Measurements from ENCODE around the gene SMU1. TPM values are rescaled to one million over a fixed set of nuclear protein-coding genes. Genes with fewer than 3 reads are reported as not detected.
A peak's percentile ranks its signal among the peaks of the same experiment; 100 is the strongest.

SMU1 gene
- total and polyA plus RNA-seq, 2 donors from 2014 or later, result 12.8 to 22.0 TPM

GRCh38 chr9:33049680-33050361 lies 26.7 kb downstream of the SMU1 start:
- Histone ChIP-seq H3K36me3 (ENCODE audit: control insufficient read depth in 2 of 3, insufficient read depth in 3 of 3, low read length in 3 of 3) (peaks cover 13 to 36% (median 19%) of the 10 kb centered on the region in 3 donors), H3K9ac (ENCODE audit: low read length in 3 of 3) (no peak overlapping the region), H3K27me3 (ENCODE audit: control insufficient read depth, insufficient read depth, low read length) (no peaks in the 10 kb centered on the region), H3K4me3 (ENCODE audit: low read length in 3 of 3) (no peak overlapping the region), H3K27ac (ENCODE audit: low read depth in 2 of 2, low read length in 2 of 2) (no peak overlapping the region), H3K9me3 (ENCODE audit: control insufficient read depth in 2 of 3, insufficient read depth in 1 of 3, low read length in 3 of 3) (no peaks in the 10 kb centered on the region), H3K4me1 (ENCODE audit: control insufficient read depth in 2 of 3, insufficient read depth in 2 of 3, low read depth in 1 of 3, low read length in 3 of 3) (no peaks in the 10 kb centered on the region)
- no peak for TF ChIP-seq CTCF (IDR thresholded peaks at IDR 0.05; ENCODE audit: borderline replicate concordance, extremely low read depth, insufficient read depth)
- no peak for FAIRE-seq
- intact Hi-C loops (cut with DNase I), result no loop called here
- no peak for DNase-seq

DNA sequence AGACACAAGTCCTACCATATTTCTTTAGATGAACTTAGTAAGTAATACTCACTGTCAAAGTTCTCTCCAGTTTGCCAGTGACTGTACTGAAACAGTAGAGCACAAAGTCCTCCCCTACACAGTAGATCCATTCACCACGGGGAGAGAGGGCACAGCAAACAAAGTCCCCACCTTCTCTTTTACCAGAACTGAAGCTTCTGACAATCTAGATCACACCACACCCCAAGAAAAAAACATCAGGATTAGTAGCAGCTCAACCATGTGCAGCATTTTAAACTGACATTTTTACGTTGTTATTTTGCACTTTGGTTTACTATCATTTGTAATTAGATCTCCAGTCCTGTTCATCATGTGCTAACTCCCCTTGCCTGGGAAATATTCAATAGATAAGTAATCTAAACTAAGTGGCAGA lies 28.4 kb downstream of the SMU1 start:
- Histone ChIP-seq H3K36me3 (ENCODE audit: control insufficient read depth in 2 of 3, insufficient read depth in 3 of 3, low read length in 3 of 3) (peaks cover 13 to 29% (median 13%) of the 10 kb centered on the region in 3 donors), H3K9ac (ENCODE audit: low read length in 3 of 3) (no peak overlapping the region), H3K9me3 (ENCODE audit: control insufficient read depth in 2 of 3, insufficient read depth in 1 of 3, low read length in 3 of 3) (no peaks in the 10 kb centered on the region), H3K27me3 (ENCODE audit: control insufficient read depth, insufficient read depth, low read length) (no peaks in the 10 kb centered on the region), H3K4me3 (ENCODE audit: low read length in 3 of 3) (no peak overlapping the region), H3K27ac (ENCODE audit: low read depth in 2 of 2, low read length in 2 of 2) (no peak overlapping the region), H3K4me1 (ENCODE audit: control insufficient read depth in 2 of 3, insufficient read depth in 2 of 3, low read depth in 1 of 3, low read length in 3 of 3) (peaks cover 0 to 6% (median 0%) of the 10 kb centered on the region in 3 donors)
- intact Hi-C loops (cut with DNase I), result no loop called here
- DNase-seq (peak in 1 of 5 donors; percentile 22), FAIRE-seq (no peak)
- no peak for TF ChIP-seq CTCF (IDR thresholded peaks at IDR 0.05; ENCODE audit: borderline replicate concordance, extremely low read depth, insufficient read depth)

- peaks cover 5 to 15% (median 9%) of the 10 kb centered on the region in 3 donors for H3K36me3 ChIP-seq (ENCODE audit: control insufficient read depth in 2 of 3, insufficient read depth in 3 of 3, low read length in 3 of 3)
- H3K27me3 ChIP-seq (ENCODE audit: control insufficient read depth, insufficient read depth, low read length), result no peaks in the 10 kb centered on the region
- no peaks in the 10 kb centered on the region for H3K9me3 ChIP-seq (ENCODE audit: control insufficient read depth in 2 of 3, insufficient read depth in 1 of 3, low read length in 3 of 3)
- no peak overlapping the region for H3K4me3 ChIP-seq (ENCODE audit: low read length in 3 of 3)
- DNase-seq (no peak), FAIRE-seq (no peak)
- peaks cover 0 to 9% (median 0%) of the 10 kb centered on the region in 3 donors for H3K4me1 ChIP-seq (ENCODE audit: control insufficient read depth in 2 of 3, insufficient read depth in 2 of 3, low read depth in 1 of 3, low read length in 3 of 3)
- no peak overlapping the region for H3K27ac ChIP-seq (ENCODE audit: low read depth in 2 of 2, low read length in 2 of 2)
- no peak for TF ChIP-seq CTCF (IDR thresholded peaks at IDR 0.05; ENCODE audit: borderline replicate concordance, extremely low read depth, insufficient read depth)
- no peak overlapping the region for H3K9ac ChIP-seq (ENCODE audit: low read length in 3 of 3)
- intact Hi-C loops (cut with DNase I), result no loop called here
Observed at GRCh38 chr9:33046061-33046460, 30.4 kb downstream of the SMU1 start.

All from kidney (tissue), 14 donors.